NCI-H510A treated with DMSO at 0.1 percent for 48 hours (cell line): ENCODE results near the gene C16orf87.
"Not testable (repeated sequence)": the region's sequence is repeated elsewhere in the genome, so short reads cannot be mapped to it uniquely, and the experiment has no call there.

ENCODE experiments used
- DNase-seq: peaks from one replicate; lab custom pipeline; 2025; lab: John Stamatoyannopoulos, UW

C16orf87 gene

DNA sequence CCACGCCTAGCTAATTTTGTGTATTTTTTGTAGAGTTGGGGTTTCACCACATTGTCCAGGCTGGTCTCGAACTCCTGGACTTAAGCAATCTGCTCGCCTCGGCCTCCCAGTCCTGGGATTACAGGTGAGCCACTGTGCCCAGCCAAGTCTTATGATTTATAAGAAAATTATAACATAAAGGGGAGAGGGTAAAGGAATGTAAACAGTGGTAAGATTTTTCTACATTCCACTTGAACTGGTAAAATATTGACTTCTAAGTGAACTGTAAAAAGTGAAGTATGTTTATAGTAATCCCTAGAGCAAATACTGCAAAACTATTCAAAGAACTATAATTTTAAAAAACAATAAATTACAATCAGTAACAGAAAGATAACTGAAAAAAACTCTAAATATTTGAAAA, 33.5 kb downstream of the C16orf87 start:
- DNase-seq, result no peak

DNA sequence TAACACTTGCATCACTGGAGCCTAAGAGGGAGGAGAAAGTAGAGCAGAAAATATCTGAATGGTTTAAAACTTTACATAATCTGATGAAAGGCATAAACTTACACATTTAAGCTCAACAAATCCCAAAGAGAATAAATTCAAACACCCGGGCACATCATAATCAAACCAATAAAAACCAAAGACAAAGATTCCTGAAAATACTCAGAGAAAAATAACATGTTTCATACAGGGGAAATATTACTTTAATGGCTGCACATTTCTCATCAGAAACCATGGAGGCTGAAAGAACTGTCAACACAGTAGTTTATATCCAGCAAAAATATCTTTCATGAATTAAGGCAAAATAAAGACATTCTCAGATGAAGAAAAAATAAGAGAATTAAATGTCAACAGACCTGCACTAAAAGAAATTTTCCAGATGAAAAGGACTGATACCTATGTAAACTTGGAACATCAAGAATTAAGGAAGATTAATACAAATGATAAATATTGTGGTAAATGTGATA, 34.2 kb downstream of the C16orf87 start:
- no peak for DNase-seq

DNA sequence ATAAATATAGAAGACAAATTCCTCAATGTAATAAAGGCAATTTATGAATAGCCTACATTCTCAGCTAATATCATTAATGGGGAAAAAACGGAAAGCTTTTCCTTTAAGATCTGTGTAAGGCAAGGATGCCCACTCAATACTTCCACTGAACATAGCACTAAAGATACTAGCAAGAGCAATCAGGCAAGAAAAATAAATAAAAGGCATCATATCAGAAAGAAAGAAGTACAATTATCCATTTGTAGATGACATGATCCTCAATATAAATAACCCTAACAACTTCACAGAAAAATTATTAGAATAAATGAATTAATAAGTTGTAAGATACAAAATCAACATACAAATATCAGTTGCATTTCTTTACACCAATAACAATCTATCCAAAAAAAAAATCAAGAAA, 37.1 kb downstream of the C16orf87 start:
- no peak for DNase-seq

DNA sequence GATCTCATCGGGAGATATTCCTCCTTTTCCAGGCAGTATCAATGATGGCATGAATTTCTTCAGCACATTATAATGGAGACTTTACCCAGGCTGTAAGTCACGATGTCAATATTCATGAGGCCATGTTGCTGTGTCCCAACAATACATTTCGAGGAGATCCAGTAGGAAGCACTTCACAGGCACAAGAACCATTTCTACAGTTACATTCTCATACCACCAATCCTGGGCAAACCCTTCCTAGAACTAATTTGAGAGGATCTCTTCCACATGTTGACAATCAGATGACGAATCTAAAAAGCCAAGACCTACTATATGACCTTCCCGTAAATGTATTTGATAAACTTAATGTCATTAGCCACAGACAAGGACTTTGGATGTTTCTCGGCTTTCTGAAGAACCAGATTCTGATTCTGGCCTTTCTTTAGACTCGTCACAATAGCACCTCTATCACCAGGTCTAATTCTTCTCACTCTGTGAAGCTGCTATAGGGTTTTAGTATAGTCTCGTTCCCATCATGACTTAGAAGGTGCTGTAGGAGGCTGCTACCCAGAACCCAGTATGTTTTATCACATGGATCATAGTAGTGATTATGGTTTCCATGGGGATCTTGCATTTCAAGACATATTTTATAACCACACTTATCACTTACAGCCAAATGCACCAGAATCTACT, 40.2 kb downstream of the C16orf87 start:
- no peak for DNase-seq

DNA sequence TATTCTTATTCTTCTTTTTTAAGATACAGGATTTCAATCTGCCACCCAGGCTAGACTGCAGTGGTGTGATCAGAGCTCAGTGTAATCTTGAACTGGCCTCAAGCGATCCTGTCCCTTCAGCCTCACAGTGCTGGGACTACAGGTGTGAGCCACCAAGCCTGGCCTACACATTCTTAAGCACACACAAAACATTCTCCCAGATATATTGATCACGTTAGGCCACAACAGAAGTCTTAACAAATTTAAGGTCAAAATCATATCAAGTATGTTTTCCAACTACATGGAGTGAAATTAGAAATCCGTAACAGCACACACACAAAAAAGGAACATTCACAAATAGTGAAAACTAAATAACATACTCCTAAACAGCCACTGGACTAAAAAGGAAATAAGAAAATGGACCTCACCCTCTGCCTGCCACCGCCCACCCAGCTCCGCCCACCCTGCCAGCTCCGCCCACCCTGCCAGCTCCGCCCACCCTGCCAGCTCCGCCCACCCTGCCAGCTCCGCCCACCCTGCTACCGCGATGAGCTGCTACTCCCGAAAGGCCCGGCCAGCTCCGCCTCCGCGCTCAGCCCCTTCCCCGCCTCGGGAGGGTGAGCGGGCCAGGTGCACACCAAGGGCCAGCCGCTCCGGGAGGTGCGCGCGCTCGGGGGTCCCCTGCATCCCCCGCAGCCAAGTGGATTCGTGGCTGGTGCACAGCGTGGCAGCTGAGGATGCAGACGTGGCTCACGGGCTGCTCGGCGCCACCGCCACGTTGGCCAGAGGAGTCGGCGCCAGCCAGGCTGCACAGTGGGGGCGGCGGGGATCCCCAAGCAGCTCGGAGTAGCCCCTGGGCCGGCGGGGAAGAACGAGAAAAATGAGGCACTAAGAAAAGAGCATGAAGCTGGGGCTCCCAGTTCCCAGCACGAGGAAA, 41.2 kb downstream of the C16orf87 start:
- no peak for DNase-seq

DNA sequence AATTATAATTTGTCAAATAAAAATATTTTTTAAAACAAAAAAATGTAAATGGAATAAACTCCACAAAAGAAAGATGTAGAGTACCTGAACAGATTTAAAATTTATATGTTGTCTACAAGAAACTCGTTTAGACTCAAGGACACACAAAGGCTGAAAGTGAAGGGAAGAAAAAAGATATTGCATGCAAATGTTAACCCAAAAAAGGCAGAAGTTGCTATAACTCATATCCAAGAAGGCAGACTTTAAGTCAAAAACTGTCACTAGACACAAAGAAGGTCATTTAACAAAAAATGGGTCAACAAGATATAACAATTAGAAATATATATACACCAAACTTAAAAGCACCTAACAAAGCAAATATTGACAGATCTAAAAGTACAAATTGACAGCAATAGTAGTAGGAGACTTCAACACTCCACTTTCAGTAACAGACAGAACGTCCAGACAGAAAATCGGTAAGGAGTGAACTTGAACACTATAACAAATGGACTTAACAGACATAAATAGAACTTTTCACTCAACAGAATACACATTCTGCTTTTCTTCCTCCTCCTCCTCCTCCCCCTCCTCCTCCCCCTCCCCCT, 42.0 kb downstream of the C16orf87 start:
- DNase-seq, result no peak

DNA sequence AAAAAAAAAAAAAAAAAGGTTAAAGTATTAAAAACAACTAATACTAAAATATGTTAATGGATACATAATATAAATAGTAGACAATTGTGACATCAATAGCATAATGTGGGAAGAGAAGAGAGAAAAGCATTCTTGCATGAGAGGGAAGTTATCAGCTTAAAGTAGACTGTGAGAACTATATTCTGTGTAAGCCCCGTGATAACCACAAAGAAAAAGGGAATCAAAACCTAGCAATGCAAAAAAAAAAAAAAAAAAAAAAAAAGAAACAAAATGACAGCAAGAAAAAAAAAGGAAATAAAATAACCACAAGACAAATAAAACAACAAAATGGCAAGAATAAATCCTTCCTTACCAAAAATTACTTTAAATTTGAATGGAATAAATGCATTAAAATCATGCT, 43.1 kb downstream of the C16orf87 start:
- no peak for DNase-seq

DNA sequence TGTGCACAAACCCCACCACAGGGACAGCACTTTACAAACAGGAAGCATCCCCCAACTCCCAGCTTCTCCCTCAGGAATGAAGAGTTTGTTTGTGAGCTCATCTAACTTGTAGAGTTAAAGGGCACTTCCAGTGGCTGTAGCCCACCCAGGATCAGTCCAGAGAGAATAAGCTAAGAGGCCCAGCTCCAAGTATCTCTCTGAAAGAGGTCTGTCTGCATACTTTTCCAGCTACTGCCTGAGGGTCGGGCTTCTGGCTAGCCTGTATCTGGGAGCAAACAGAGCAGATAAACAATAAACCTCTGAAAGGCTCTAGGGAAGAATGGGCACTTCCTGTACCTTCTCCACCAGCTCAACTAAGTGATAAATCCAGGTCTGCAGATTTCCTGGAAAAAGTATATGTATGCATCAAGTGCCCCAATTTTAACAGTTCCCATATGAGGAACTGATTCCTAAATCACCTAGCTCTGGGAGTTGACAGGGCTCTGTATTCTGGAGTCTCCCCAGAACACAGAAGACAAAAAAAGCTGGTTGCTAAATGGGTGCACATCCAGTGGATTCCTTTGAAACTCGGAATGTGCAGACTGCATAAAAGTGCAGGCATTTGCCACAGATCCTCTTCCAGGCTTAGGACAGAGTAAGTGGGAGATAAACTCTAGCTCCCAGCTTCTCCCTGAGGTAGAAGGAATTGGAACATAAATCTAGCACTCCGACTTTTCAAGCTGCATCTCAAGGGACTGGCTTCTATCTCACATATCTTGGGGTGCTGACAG, 45.7 kb downstream of the C16orf87 start:
- no peak for DNase-seq

DNA sequence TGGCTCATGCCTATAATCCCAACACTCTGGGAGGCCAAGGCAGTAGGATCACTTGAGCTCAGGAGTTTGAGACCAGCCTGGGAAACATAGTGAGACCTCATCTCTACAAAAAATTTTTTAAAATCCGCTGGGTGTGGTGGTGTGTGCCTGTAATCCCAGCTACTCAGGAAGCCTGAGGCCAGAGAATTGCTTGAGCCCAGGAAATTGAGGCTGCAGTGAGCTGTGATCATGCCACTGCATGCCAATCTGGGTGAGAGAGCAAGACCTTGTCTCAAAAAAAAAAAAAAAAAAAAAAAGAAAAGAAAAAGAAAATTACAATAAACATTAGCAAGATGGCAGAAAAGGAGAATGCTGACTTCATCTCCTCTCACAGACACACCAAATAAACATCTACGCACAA, 46.4 kb downstream of the C16orf87 start:
- not testable (repeated sequence) for DNase-seq

DNA sequence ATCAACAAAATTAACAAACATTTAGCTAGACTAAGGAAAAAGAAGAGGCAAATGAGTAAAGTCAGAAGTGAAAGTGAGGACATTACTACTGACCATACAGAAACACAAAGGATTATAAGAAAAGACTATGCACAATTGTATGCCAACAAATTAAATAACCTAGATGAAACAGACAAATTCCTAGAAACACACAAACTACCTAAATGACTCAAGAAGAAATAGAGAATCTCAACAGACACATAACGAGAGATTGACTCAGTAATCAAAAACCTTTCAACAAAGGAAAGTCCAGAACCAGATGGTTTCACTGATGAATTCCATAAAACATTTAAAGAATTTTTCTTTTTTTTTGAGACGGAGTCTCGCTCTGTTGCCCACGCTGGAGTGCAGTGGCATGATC, 47.2 kb downstream of the C16orf87 start:
- DNase-seq, result no peak

DNA sequence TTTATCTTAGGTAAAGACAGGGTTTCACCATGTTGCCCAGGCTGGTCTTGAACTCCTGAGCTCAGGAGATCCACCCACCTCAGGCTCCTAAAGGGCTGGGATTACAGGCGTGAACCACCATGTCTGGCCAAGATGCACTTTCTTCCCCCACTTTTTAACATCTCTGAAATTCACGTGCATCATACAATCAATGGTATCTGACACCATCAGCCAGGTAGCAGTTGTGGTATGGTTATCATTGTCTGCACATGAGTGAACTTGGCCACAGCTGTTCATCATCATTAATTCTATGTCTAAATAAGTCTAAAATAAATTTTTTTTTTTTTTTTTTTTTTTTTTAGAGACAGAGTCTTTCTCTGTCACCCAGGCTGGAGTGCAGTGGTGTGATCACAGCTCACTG, 48.7 kb downstream of the C16orf87 start:
- no peak for DNase-seq

DNA sequence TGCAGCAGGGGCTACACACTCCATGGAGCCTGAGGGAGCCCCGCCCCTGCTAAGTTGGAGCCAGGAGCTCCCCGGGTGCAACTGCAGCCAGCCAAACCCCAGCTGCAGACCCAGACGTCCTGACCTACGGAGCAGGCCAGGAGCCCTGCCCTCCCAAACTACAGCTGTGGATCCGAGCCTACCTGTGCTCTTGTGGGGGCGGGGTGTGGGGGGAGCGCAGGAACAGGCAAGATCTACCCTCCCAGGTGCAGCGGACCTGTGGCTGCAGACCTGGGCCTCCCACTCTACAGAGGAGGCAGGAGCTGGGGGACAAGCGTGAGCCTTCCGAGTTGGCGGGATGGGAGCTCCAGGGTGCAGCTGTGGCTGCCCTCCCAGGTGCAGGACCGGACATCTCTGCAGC, 53.2 kb downstream of the C16orf87 start:
- DNase-seq, result no peak

DNA sequence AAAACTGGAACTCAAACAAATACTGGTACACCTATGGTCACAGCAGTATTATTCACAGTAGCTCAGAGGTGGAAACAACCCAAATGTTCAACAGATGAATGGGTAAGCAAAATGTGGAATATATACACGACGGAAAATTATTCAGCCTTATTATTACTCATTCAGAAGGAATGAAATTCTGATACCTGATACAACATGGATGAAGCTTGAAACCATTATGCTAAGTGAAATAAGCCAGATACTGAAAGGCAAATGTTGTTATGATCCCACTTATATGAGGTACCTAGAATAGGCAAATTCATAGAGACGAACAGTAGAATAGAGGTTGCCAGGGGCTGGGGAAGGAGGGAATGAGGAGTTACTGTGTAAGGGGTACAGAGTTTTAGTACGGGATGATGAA, 55.8 kb downstream of the C16orf87 start:
- no peak for DNase-seq

DNA sequence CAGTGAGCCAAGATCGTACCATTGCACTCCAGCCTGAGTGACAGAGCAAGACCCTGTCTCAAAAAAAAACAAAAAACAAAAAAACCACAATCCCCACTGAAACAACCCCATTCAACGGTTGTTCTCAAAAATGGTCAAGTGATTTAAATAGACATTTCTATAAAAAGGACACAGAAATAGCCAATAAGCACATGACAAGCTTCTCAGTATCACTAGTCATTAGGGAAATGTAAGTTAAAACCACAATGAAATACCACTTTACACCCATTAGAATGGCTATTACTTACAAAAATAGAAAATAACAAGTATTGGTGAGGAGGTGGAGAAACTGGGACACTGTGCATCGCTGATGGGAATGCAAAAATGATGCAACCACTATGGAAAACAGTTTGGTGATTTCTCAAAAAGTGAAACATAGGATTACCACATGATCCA, 56.2 kb downstream of the C16orf87 start:
- DNase-seq, result no peak

DNA sequence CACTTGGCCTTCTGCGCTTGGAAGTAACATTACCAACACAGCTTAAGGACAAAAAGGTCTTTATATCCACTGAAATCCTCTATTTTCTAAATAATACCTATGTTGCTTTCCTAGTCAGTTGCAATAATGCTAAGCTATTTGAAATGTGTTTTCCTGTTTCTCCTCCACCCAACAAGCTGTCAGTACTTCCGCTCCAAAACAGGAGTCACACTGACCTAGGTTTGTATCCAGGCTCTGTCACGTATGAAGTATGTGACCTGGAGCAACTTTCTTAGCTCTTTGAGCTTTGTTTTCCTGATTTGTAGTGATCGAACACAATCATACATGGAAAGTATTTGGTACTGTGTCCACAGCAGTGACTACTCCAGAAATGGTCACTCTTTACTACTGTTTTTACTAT, 58.5 kb downstream of the C16orf87 start:
- no peak for DNase-seq

DNA sequence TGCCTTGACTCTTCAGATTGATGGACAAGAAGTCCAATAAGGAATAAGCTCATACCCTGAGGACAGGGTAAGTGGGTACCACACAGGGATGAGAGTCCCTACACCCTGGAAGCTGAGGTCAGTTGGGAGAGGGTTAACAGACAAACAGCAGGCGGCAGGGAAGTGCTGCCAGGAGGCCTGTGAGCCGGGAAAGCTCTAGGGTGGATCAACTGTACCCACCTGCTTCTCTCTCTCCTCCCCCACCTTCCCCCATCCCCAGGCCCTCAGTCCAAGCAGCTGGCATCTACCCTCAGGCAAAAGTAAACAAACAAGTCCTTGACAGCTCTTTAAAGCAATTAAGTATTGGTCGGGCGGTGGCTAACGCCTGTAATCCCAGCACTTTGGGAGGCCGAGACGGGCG, 62.2 kb downstream of the C16orf87 start:
- peak; percentile 96 for DNase-seq

DNA sequence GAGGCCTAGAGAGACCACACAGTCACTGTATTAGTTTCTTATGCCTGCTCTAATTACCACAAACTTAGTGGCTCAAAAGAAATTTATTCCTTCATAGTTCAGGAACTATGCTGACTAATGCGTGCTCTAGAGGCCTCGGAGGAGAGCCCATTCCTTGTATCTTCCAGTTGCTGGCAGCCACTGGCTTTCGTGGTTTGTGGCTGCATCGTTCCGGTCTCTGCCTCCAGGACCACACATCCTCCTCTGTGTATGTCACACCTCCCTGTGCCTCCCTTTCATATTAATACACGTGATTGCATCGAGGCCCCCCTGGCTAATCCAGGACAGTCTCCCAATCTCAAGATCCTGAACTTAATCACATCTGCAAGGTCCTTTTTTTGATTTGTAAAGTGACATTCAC, 65.9 kb downstream of the C16orf87 start:
- DNase-seq, result no peak

DNA sequence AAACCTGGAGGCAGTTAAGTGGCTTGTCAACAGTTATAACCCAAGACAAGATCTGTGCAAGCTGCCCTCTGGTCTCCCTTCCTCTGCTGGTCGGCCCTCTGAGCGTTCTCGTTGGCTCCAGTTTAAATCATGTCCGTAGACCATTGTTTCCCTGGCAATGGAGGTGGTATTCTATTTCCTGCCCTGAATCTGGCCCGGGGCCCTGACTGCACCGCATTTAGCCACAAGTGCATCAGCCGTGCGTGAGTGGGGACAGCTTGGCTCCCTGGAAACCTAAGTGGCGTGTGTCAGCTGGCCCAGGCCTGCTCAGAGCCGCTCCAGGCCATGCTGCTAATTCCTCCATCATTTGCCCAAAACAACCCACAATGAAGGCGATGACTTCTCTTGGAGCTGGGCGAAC, 67.8 kb downstream of the C16orf87 start:
- peak; percentile 61 for DNase-seq

DNA sequence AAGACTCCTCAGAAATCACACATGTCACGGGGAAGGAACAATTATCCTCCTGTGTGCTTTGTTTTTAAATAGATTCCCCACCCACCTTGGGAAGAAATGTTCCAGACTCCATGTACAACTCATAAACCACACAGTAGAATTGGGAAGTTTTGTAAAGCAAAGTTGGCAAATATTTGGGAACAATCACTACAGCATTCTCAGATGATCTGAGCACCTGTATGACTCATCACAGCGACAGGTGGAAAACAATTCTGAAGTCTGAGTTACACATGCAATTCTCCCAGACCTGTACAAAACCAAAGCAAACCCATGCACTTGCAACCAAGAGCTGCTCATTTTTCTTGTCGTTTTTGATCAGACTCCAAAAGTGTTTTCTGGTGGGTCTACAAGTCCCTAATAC, 68.4 kb downstream of the C16orf87 start:
- peak; percentile 57 for DNase-seq

DNA sequence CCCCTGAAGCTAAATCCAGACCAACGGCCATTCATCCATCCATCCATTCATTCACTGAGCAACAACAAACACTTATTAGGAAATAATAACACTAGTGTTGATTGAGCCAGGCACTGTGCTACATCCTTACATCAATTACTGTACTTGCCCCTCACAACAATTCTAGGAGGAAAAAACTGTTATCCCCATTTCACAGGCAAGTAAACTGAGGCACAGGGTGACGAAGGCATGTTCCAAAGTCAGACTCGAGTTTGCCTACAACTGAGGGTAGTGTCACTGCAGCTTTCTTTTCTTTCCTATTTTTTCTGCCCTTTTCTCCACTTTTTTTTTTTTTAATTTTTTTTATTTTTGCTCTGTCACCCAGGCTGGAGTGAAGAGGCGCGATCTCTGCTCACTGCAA, 71.7 kb downstream of the C16orf87 start:
- DNase-seq, result no peak

DNA sequence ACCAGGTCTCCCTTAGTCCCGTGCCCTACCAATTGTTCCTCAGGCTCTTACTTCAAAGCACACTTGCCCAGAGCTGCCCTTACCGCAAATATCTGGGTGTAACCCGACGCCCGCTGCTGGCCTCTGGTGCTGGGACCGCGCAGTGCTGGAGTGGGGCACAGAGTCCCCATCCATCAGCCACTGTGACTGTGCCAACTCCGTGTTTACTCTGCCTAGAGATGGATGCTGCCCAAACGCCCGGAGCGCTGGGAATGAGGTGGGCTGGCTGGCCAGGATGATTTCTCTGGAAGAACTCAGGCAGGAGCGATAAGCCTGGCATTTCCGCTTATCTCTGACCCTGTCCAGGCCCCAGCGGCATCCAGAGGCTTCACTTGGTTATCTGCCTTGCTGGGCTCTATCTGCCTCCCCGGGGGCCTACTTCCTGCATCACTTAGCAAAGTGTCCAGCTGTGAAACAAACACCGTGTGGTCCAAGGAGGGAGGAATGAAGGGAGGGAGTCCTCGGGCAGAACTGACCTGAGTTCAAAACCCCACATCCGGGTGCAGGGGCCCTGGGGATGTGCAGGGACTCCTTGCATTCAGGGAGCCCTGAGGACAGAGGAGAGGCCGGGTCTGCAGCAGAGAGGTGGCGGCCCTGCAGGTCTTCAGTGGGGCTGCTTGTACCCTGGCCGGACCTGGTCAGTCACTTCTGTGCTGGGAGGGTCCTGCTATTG, 73.5 kb downstream of the C16orf87 start:
- DNase-seq, result peak; percentile 85
